ENCODE results near the gene AKAP13.
"Not testable (repeated sequence)": the region's sequence is repeated elsewhere in the genome, so short reads cannot be mapped to it uniquely, and the experiment has no call there.

The AKAP13 gene

GRCh38 chr15:85625166-85625830, 244.9 kb downstream of the AKAP13 start:
- no peak for DNase-seq (ENCODE audit: low spot score)

GRCh38 chr15:85625856-85626255, 245.5 kb downstream of the AKAP13 start:
- DNase-seq (ENCODE audit: low spot score) = peak; percentile 22

- no peak for DNase-seq (ENCODE audit: low spot score)
These were observed 247.0 kb downstream of the AKAP13 start for GRCh38 chr15:85627213-85627935.

GRCh38 chr15:85630311-85630710, 249.9 kb downstream of the AKAP13 start:
- no peak for DNase-seq (ENCODE audit: low spot score)

GRCh38 chr15:85631018-85631417, 250.6 kb downstream of the AKAP13 start:
- no peak for DNase-seq (ENCODE audit: low spot score)

- no peak for DNase-seq (ENCODE audit: low spot score)
These were observed 251.6 kb downstream of the AKAP13 start for GRCh38 chr15:85632014-85632413.

GRCh38 chr15:85633859-85634258, 253.5 kb downstream of the AKAP13 start:
- DNase-seq (ENCODE audit: low spot score) = no peak

- no peak for DNase-seq (ENCODE audit: low spot score)
These were observed 255.9 kb downstream of the AKAP13 start for GRCh38 chr15:85636351-85636750.

GRCh38 chr15:85639752-85640381, 259.5 kb downstream of the AKAP13 start:
- DNase-seq (ENCODE audit: low spot score) = no peak

GRCh38 chr15:85642065-85642692, 261.8 kb downstream of the AKAP13 start:
- no peak for DNase-seq (ENCODE audit: low spot score)

- peak; percentile 50 for DNase-seq (ENCODE audit: low spot score)
These were observed 262.3 kb downstream of the AKAP13 start for GRCh38 chr15:85642693-85643066.

- DNase-seq (ENCODE audit: low spot score) = peak; percentile 18
These were observed 266.2 kb downstream of the AKAP13 start for GRCh38 chr15:85646538-85647091.

- peak; percentile 41 for DNase-seq (ENCODE audit: low spot score)
These were observed 269.0 kb downstream of the AKAP13 start for GRCh38 chr15:85649372-85649771.

GRCh38 chr15:85651548-85651947, 271.1 kb downstream of the AKAP13 start:
- DNase-seq (ENCODE audit: low spot score) = no peak

GRCh38 chr15:85652457-85652856, 272.1 kb downstream of the AKAP13 start:
- DNase-seq (ENCODE audit: low spot score) = no peak

- no peak for DNase-seq (ENCODE audit: low spot score)
These were observed 276.7 kb downstream of the AKAP13 start for GRCh38 chr15:85657132-85657531.

- no peak for DNase-seq (ENCODE audit: low spot score)
These were observed 278.4 kb downstream of the AKAP13 start for GRCh38 chr15:85658816-85659215.

- DNase-seq (ENCODE audit: low spot score) = no peak
These were observed 281.5 kb downstream of the AKAP13 start for GRCh38 chr15:85661859-85662258.

- DNase-seq (ENCODE audit: low spot score) = not testable (repeated sequence)
These were observed 285.3 kb downstream of the AKAP13 start for GRCh38 chr15:85665677-85666076.

- DNase-seq (ENCODE audit: low spot score) = peak; percentile 81
These were observed 287.4 kb downstream of the AKAP13 start for GRCh38 chr15:85667491-85668424.

GRCh38 chr15:85671156-85671555, 290.8 kb downstream of the AKAP13 start:
- no peak for DNase-seq (ENCODE audit: low spot score)

Data from AG08396 (cell line).